Measurements from ENCODE around the gene SKIC2.

DNA sequence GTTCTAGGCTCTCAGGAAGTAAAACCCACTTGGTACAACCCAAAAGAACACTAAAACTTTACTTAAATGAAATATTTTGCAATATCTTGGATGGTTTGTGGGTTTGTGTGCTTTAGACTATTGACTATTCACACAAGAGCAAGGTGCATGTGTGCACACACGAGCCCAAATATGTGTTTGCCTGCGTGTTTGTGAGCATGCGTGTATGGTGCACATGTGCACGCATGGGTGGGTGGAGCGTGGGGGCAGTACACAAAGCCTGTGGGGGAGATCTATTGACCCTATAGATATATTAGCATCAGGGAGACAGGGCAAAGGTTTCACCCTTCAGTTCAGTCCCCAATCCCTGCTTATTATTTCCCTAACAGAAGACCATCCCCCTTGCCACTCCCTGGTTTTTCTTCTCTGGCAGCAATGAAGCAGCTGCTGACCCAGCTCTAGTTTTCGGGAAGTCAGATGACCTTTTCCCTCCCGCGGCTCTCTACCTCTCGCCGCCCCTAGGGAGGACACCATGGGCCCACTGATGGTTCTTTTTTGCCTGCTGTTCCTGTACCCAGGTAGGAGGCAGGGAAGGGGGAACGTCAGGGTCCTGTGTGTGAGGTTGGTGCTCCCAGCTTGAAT is 31.6 kb upstream of the SKIC2 start, which contains the start of gene C2:
- TF ChIP-seq, protein P1, sequence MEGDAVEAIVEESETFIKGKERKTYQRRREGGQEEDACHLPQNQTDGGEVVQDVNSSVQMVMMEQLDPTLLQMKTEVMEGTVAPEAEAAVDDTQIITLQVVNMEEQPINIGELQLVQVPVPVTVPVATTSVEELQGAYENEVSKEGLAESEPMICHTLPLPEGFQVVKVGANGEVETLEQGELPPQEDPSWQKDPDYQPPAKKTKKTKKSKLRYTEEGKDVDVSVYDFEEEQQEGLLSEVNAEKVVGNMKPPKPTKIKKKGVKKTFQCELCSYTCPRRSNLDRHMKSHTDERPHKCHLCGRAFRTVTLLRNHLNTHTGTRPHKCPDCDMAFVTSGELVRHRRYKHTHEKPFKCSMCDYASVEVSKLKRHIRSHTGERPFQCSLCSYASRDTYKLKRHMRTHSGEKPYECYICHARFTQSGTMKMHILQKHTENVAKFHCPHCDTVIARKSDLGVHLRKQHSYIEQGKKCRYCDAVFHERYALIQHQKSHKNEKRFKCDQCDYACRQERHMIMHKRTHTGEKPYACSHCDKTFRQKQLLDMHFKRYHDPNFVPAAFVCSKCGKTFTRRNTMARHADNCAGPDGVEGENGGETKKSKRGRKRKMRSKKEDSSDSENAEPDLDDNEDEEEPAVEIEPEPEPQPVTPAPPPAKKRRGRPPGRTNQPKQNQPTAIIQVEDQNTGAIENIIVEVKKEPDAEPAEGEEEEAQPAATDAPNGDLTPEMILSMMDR (IDR thresholded peaks at IDR 0.05): no peak
- TF ChIP-seq POLR2A (IDR thresholded peaks at IDR 0.05): no peak
- no peak for TF ChIP-seq POLR2AphosphoS5 (IDR thresholded peaks at IDR 0.05)

All from prostate gland (tissue), 2 donors.